HG03039 (cell line): ENCODE results near the gene SH3TC1.
A peak's percentile ranks its signal among the peaks of the same experiment; 100 is the strongest.

Experiments
- ATAC-seq: cut with Tn5 transposase; IDR thresholded peaks from one replicate; pipeline ENCODE4 v1.9.1; 2021; ENCODE audit warnings: mild to moderate bottlenecking, moderate library complexity; ENCODE audit not compliant: unreplicated experiment

The SH3TC1 gene

GRCh38 chr4:8227771-8228318 lies 28.8 kb downstream of the SH3TC1 start:
- no peak for ATAC-seq

- peak; percentile 72 for ATAC-seq
These were observed 29.5 kb downstream of the SH3TC1 start for GRCh38 chr4:8228319-8229250.

- no peak for ATAC-seq
These were observed 30.4 kb downstream of the SH3TC1 start for GRCh38 chr4:8229331-8229975.

- ATAC-seq: no peak
These were observed 30.9 kb downstream of the SH3TC1 start for GRCh38 chr4:8230033-8230432.

DNA sequence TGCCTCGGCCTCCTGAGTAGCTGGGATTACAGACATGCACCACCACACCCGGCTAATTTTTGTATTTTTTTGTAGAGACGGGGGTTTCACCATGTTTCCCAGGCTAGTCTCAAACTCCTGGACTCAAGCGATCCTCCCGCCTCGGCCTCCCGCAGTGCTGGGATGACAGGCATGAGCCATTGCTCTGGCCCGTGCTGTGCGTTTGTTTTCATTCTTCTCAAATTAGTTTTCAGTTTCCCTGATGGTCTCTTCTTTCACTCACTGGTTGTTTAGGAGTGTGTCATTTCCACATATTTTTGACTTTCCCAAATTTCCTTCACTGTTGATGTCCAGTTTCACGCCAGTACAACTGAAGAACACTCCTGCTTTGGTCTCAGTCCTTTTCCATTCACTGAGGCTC lies 31.8 kb downstream of the SH3TC1 start:
- no peak for ATAC-seq

DNA sequence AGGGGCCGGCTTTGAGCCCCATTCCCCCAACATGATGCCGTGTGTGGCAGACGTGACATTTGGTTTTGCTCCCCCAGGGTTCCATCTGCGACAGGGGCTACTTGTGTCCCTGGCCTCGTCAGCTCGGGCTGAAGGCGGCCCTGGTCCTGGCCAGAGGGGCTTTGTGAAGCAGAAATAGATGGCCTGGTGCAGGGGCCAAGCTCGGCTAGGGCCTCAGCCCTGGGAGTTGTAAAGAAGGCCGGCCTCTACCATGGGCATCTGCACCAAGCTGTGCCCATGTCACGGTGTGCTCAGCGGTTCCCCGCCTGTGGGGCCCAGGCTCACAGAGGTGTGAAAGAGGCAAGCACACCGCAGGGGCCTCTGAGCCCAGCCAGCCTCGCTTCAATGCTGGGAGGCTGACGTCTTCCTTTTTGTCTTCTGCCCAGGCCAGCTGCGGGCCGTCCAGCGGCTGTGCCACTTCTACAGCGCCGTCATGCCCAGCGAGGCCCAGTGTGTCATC lies 32.5 kb downstream of the SH3TC1 start:
- ATAC-seq: no peak

GRCh38 chr4:8232748-8233147 lies 33.7 kb downstream of the SH3TC1 start:
- no peak for ATAC-seq

DNA sequence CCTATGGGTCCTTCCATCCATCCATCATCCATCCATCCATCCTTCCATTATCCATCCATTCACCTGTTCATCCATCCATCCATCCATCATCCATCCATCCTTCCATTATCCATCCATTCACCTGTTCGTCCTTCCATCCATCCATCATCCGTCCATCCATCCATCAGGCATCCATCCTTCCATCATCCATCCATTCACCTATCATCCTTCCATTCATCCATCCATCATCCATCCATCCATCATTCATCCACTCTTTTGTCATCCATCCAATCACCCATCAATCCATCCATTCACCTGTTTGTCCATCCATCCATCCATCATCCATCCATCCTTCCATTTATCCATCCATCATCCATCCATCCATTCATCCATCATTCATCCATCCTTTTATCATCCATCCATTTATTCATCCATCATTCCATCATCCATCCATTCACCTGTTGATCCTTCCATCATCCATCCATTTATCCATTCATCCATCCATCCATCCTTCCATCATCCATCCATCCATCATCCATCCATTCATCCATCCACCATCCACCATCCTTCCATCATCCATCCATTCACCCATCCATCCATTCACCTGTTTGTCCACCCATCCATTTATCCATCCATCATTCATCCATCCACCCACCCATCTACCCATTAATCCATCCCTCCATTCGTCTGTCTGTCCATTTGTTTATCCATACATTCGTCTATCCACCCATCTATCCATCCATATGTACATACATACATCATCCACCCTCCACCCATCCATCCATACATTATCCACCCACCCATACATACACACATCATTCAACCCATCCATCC lies 34.8 kb downstream of the SH3TC1 start:
- ATAC-seq: no peak

DNA sequence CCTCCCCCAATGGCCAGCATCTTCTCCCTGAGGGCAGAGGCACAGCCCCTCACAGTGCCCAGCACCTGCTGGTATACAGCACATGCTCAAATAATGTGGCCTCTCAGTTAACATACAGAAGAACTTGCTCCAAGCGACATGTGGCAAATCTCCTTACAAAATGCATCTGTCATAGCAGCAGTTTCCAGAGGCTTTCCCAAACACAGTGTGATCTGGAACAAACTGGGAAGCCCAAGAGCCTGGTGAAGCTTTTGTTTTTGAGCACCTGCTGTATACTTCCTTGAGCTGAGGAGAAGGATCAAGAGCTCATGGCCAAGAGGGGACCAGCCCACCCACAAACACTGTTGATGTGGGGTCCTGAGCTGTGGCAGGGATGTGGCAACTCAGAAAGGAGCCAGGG lies 35.6 kb downstream of the SH3TC1 start:
- ATAC-seq: no peak

DNA sequence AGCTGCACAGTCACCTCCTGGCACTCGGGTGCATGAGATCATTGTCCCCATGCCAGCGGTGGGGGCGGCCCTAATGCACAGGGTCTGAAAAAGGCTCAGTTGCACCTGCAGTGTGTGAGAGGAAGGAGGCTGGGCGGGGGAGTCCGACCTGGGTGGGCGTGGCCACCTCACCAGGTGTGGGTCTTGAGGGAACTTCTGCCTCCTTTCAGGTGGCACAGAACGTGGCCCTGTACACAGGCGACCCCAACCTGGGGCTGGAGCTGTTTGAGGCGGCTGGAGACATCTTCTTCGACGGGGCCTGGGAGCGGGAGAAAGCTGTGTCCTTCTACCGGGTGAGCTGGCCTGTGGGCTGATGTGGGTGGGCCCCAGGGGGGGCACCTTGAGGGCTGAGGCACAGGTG lies 36.1 kb downstream of the SH3TC1 start:
- no peak for ATAC-seq

DNA sequence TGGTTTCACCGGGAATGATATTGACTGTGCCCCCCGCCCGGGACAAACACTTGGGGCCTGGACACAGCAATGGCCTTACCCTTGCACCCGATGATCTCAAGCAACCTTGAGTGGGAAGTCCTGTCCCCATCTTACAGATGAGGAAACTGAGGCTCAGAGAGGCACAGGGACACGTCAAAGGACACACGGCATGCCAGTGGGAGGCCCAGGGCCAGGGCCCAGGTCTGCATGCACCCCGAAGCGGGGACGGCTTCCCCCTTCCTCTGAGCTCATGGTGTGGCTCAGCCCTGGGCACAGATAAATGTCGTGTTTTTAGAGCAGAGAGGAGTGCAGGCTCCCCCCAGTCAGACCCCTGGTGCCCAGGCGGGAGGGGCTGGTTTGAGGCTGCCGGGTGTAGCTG lies 36.6 kb downstream of the SH3TC1 start:
- no peak for ATAC-seq

- ATAC-seq: no peak
These were observed 37.2 kb downstream of the SH3TC1 start for GRCh38 chr4:8236106-8236919.

- no peak for ATAC-seq
These were observed 37.8 kb downstream of the SH3TC1 start for GRCh38 chr4:8236920-8237195.

DNA sequence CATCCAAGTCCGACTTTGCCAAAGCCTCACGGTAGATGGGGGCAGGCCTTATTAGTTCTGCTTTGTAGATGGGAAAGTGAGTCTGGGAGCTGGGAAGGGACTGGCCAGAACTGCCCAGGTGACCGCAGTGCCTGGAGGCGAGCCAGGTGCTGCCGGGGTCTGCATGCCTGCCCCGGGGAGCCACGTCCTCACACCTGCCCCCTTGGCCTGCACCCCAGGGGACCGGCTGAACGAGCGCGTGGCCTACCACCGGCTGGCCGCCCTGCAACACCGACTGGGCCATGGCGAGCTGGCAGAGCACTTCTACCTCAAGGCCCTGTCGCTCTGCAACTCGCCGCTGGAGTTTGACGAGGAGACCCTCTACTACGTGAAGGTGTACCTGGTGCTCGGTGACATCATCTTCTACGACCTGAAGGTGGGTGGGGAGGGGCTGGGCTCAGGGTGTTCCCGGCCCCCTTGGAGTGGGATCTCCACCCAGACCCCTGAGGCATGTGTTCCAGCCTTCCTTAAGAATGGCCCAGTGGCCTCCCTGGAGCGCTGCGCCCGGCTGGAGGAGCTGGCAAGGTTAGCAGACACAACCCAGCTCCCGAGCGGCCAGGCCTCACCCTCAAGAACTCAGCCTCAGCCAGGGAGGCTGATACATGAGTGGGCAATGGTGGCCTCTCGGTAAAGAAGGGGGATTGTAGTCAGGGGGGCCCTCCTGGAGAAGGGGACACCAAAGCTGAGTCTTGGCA lies 38.3 kb downstream of the SH3TC1 start:
- ATAC-seq: no peak

GRCh38 chr4:8238036-8238511 lies 39.0 kb downstream of the SH3TC1 start:
- ATAC-seq: no peak

DNA sequence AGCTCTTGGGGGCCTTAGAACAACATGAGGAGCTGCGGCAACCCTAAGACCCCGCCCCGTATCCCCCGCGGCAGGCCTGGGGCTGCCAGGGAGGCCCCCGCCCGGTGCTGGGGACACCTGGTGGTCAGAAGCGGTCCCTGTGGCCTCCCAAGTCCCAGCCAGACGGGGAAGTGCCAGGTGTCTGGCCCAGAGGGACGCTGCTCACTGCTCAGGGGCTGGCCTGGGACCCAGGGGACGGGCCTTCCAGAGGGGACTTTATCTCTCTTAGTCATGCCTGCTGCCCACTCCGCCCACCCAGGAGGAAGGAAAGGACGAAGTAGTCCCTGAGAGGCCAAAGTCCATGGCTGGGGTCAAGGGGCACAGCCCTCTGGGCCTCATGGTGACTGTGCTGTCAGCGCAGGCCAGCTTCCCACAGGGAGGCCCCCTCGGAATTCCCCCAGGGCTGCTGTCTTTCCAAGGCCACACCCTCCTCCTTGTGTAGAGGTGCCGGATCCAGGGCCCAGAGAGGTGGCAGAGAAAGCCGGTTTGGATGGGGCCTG lies 39.5 kb downstream of the SH3TC1 start:
- no peak for ATAC-seq

GRCh38 chr4:8239226-8239625 lies 40.1 kb downstream of the SH3TC1 start:
- ATAC-seq: no peak

GRCh38 chr4:8239661-8240060 lies 40.6 kb downstream of the SH3TC1 start:
- no peak for ATAC-seq
